ENCODE data around the gene VPREB3. TPM values are rescaled to one million over a fixed set of nuclear protein-coding genes. Genes with fewer than 3 reads are reported as not detected.

Gene VPREB3
- total and polyA plus RNA-seq, 8 donors = 0.34 to 1.4 (median 0.87) TPM; not detected in 3

DNA sequence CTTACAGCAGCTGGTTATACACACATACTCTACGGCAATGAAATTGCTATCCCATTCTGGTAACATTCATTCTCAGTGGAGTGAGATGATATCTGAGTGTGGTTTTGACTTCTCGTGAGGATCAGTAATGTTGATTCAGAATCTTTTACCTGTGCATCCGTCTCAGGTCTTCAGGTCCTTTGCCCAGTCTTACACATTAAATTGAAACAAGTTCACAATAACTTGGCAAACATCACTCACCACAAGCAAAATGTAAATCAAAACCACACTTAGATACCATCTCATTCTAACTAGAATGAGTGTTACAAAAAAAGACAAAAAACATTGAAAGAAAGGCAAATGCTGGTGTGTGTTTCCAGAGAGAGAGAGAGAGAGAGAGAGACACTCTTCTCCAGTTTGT is 49.4 kb downstream of the VPREB3 start:
- no peak for DNase-seq
- Histone ChIP-seq H3K4me1 (no peaks in the 10 kb centered on the region), H3K36me3 (peaks cover 0 to 94% of the 10 kb centered on the region in 2 donors), H3K27ac (no peak overlapping the region), H3K4me3 (no peak overlapping the region), H3K9me3 (no peaks in the 10 kb centered on the region), H3K27me3 (no peaks in the 10 kb centered on the region)
- intact Hi-C loops (cut with DNase I) = no loop called here
- TF ChIP-seq, protein P1, sequence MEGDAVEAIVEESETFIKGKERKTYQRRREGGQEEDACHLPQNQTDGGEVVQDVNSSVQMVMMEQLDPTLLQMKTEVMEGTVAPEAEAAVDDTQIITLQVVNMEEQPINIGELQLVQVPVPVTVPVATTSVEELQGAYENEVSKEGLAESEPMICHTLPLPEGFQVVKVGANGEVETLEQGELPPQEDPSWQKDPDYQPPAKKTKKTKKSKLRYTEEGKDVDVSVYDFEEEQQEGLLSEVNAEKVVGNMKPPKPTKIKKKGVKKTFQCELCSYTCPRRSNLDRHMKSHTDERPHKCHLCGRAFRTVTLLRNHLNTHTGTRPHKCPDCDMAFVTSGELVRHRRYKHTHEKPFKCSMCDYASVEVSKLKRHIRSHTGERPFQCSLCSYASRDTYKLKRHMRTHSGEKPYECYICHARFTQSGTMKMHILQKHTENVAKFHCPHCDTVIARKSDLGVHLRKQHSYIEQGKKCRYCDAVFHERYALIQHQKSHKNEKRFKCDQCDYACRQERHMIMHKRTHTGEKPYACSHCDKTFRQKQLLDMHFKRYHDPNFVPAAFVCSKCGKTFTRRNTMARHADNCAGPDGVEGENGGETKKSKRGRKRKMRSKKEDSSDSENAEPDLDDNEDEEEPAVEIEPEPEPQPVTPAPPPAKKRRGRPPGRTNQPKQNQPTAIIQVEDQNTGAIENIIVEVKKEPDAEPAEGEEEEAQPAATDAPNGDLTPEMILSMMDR (IDR thresholded peaks at IDR 0.05) = no peak
- no peak for ATAC-seq

DNA sequence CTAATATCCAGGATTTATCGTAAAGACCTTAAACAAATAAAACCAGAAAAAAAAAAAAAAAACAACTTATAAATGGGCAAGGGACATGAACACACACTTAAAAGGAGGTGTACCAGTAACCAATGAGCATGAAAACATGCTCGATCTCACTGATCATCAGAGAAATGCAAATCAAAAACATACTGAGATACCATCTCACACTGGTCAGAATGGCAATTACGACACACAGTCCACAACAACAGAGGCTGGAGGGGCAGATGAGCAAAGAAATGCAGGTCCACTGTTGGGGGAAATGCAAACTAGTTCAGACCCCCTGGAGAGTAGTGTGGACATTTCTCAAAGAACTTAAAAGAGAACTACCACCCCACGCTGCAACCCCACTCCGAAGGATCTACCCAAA is 50.2 kb downstream of the VPREB3 start:
- Histone ChIP-seq H3K4me3 (no peak overlapping the region), H3K4me1 (no peaks in the 10 kb centered on the region), H3K27me3 (no peaks in the 10 kb centered on the region), H3K36me3 (peaks cover 0 to 93% of the 10 kb centered on the region in 2 donors), H3K27ac (no peak overlapping the region), H3K9me3 (no peaks in the 10 kb centered on the region)
- intact Hi-C loops (cut with DNase I) = no loop called here
- TF ChIP-seq, protein P1 (IDR thresholded peaks at IDR 0.05) = no peak
- ATAC-seq = no peak
- DNase-seq = no peak

Other genes with a start within 250 kb of the VPREB3 start
- gene IGLL1, start 174.1 kb downstream of the VPREB3 start, total RNA-seq = not detected
- 1 to 10 TPM in 1 of 6 donors, under 1 TPM in 5; 0.39 to 1.6 (median 0.55) TPM for gene IGLL1, start 174.1 kb downstream of the VPREB3 start, polyA plus RNA-seq (ENCODE audit: insufficient read length in 6 of 6)
- under 1 TPM; 0.70 to 0.99 TPM for gene DRICH1, start 122.1 kb downstream of the VPREB3 start, total RNA-seq
- gene DRICH1, start 122.1 kb downstream of the VPREB3 start, polyA plus RNA-seq (ENCODE audit: insufficient read length in 6 of 6) = 1 to 10 TPM; 1.8 to 5.8 (median 3.2) TPM
- 1 to 10 TPM in 1 of 2 donors, under 1 TPM in 1; 0.15 to 4.6 TPM for gene RGL4, start 63.4 kb downstream of the VPREB3 start, total RNA-seq
- gene RGL4, start 63.4 kb downstream of the VPREB3 start, polyA plus RNA-seq (ENCODE audit: insufficient read length in 6 of 6) = 1 to 10 TPM; 3.8 to 5.8 (median 4.4) TPM
- gene ZNF70, start 3.3 kb downstream of the VPREB3 start, total RNA-seq = 1 to 10 TPM; 5.9 to 6.0 TPM
- gene ZNF70, start 3.3 kb downstream of the VPREB3 start, polyA plus RNA-seq (ENCODE audit: insufficient read length in 6 of 6) = 10 to 100 TPM in 3 of 6 donors, 1 to 10 TPM in 3; 8.4 to 10.7 (median 9.9) TPM
- 1 to 10 TPM in 1 of 2 donors, under 1 TPM in 1; 0.58 to 3.1 TPM for gene C22orf15, start 8.6 kb upstream of the VPREB3 start, total RNA-seq
- gene C22orf15, start 8.6 kb upstream of the VPREB3 start, polyA plus RNA-seq (ENCODE audit: insufficient read length in 6 of 6) = 1 to 10 TPM; 3.1 to 7.8 (median 5.4) TPM
- 100 to 1,000 TPM in 1 of 2 donors, 10 to 100 TPM in 1; 73.0 to 128 TPM for gene CHCHD10, start 13.5 kb upstream of the VPREB3 start, total RNA-seq
- 10 to 100 TPM; 19.0 to 41.2 (median 24.0) TPM for gene CHCHD10, start 13.5 kb upstream of the VPREB3 start, polyA plus RNA-seq (ENCODE audit: insufficient read length in 6 of 6)
- 1 to 10 TPM; 1.2 to 5.3 TPM for gene MMP11, start 18.4 kb upstream of the VPREB3 start, total RNA-seq
- gene MMP11, start 18.4 kb upstream of the VPREB3 start, polyA plus RNA-seq (ENCODE audit: insufficient read length in 6 of 6) = 10 to 100 TPM in 3 of 6 donors, 1 to 10 TPM in 3; 8.1 to 10.7 (median 9.8) TPM
- 10 to 100 TPM; 52.4 to 80.5 TPM for gene SMARCB1, start 32.5 kb upstream of the VPREB3 start, total RNA-seq
- gene SMARCB1, start 32.5 kb upstream of the VPREB3 start, polyA plus RNA-seq (ENCODE audit: insufficient read length in 6 of 6) = 100 to 1,000 TPM; 134 to 166 (median 144) TPM
- 1 to 10 TPM; 6.7 to 9.4 TPM for gene DERL3, start 84.6 kb upstream of the VPREB3 start, total RNA-seq
- gene DERL3, start 84.6 kb upstream of the VPREB3 start, polyA plus RNA-seq (ENCODE audit: insufficient read length in 6 of 6) = 1 to 10 TPM; 2.4 to 4.7 (median 3.8) TPM
- gene SLC2A11, start 103.5 kb upstream of the VPREB3 start, total RNA-seq = 10 to 100 TPM in 1 of 2 donors, 1 to 10 TPM in 1; 9.9 to 15.4 TPM
- 10 to 100 TPM; 14.6 to 26.7 (median 21.5) TPM for gene SLC2A11, start 103.5 kb upstream of the VPREB3 start, polyA plus RNA-seq (ENCODE audit: insufficient read length in 6 of 6)
- gene MIF, start 140.0 kb upstream of the VPREB3 start, total RNA-seq = 100 to 1,000 TPM; 361 to 467 TPM
- 100 to 1,000 TPM; 139 to 276 (median 170) TPM for gene MIF, start 140.0 kb upstream of the VPREB3 start, polyA plus RNA-seq (ENCODE audit: insufficient read length in 6 of 6)
- gene GSTT2B, start 206.8 kb upstream of the VPREB3 start, total RNA-seq = 10 to 100 TPM in 1 of 2 donors, 1 to 10 TPM in 1; 1.3 to 33.7 TPM
- 10 to 100 TPM in 3 of 6 donors, 1 to 10 TPM in 3; 7.6 to 21.8 (median 10.3) TPM for gene GSTT2B, start 206.8 kb upstream of the VPREB3 start, polyA plus RNA-seq (ENCODE audit: insufficient read length in 6 of 6)
- 1 to 10 TPM in 1 of 2 donors, not detected in 1; 2.4 TPM for gene DDTL, start 212.5 kb upstream of the VPREB3 start, total RNA-seq
- gene DDTL, start 212.5 kb upstream of the VPREB3 start, polyA plus RNA-seq (ENCODE audit: insufficient read length in 6 of 6) = 10 to 100 TPM in 2 of 6 donors, 1 to 10 TPM in 4; 8.8 to 12.3 (median 9.3) TPM
- gene DDT, start 220.0 kb upstream of the VPREB3 start, total RNA-seq = 100 to 1,000 TPM; 104 to 132 TPM
- 10 to 100 TPM; 52.5 to 71.4 (median 61.9) TPM for gene DDT, start 220.0 kb upstream of the VPREB3 start, polyA plus RNA-seq (ENCODE audit: insufficient read length in 6 of 6)
- under 1 TPM in 1 of 2 donors, not detected in 1; 0.55 TPM for gene GSTT2, start 225.7 kb upstream of the VPREB3 start, total RNA-seq
- 1 to 10 TPM in 4 of 6 donors, under 1 TPM in 2; 0.27 to 2.6 (median 1.2) TPM for gene GSTT2, start 225.7 kb upstream of the VPREB3 start, polyA plus RNA-seq (ENCODE audit: insufficient read length in 6 of 6)